T-helper 2 cell treated with Interferon-gamma antibody and Interleukin-4, amounts not matched to agents 100 ng/mL and 5 ng/mL, for 36 hours (primary cell): ENCODE results near the gene LDHB. TPM values are rescaled to one million over a fixed set of nuclear protein-coding genes. Genes with fewer than 3 reads are reported as not detected.
"Not testable (repeated sequence)": the region's sequence is repeated elsewhere in the genome, so short reads cannot be mapped to it uniquely, and the experiment has no call there.

Source experiments
- intact Hi-C: fragments of 100-400 bp; cut with micrococcal nuclease; formaldehyde crosslinking; loops from one replicate; pipeline ENCODE4 v1.15.1; 2023
- total RNA-seq: library from RNA; stranded (reverse); gene quantifications from 2 replicates; pipeline ENCODE4 v1.2.3, GENCODE V29; 2022

The LDHB gene
- total RNA-seq, 1 donor from 2014 or later = 1,307 TPM

- intact Hi-C loops = loop anchor here (1.0 to 10.0 kb wide), 3 partner anchors 43 to 430 kb away; partner anchors contain the start of genes CMAS and LDHB
These were observed 43.1 kb downstream of the LDHB start for GRCh38 chr12:21614506-21614905.

- intact Hi-C loops = loop anchor here (1.0 to 10.0 kb wide), 3 partner anchors 43 to 431 kb away; partner anchors contain the start of genes CMAS and LDHB
These were observed 43.7 kb downstream of the LDHB start for GRCh38 chr12:21613931-21614330.

DNA sequence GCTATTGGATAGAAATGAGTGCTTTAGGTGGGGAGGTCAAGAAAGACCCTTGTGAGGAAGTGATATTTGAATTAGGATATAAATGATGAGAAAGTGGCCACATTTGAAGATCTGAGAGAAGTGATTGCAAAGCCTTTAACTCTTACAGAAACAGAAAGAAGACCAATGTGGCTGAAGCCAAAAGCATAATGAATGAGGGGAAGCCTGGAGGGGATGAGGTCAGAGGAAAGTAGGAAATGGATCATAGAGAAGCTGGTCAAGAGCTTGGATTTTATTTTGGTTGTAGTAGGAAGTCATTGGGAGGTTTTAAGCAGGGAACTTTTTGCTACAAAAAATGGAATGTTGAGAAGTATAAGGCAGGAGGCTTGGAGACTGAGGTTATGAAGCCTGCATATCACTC lies 49.4 kb downstream of the LDHB start:
- intact Hi-C loops = no loop called here

- intact Hi-C loops = loop anchor here (1.0 kb wide), 1 partner anchor 73 kb away; no protein-coding TSS in a partner anchor
These were observed 49.9 kb downstream of the LDHB start for GRCh38 chr12:21607701-21608100.

GRCh38 chr12:21606175-21606574 lies 51.5 kb downstream of the LDHB start:
- intact Hi-C loops = no loop called here

DNA sequence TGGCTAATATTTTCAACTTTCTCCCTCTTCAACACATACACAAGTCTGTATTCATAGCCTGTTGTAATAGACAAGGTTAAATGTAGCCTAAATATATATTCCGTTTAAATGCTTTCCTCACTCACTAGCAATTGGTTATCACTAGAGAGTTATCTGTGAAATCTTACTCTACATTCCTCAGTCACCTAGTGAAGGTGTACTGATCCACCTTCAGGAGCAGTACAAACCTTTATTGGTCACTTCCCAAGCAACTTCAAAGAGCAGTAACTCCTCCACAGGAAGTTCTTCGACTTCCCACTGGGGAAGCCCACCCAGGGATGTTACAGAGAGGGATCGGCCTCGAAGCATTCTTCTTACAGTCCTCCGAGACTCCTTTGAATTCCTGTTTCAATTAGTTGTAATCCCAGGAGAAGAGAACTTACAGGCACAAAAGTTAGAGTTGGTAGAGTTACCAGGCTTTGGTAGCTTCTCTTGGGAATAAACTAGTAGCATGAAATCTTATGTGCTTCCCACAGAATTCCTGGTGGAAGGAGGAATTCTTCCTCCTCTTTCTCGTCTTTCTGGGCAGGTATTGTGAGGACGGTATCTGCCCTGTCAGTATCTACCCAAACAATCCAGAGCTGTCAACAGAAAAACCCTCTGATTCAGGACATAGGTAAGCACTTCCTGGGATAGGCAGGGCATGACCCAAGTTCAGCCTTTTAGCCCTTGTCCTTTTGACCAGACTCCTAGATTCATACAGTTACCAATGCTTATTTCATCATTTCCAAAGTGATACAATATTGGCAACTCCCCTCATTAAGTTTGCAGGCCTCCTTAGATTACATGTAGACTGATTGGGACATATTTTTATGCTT lies 53.2 kb downstream of the LDHB start, which contains the start of gene GYS2:
TSS of gene GYS2 (minus strand) at position 603 of the 857 bp plus-strand sequence. CDS start at position 348, 255 bp downstream.
- intact Hi-C loops = no loop called here

- intact Hi-C loops = no loop called here
These were observed 54.9 kb downstream of the LDHB start for GRCh38 chr12:21602774-21603173.

- intact Hi-C loops = no loop called here
These were observed 57.4 kb downstream of the LDHB start for GRCh38 chr12:21600196-21600595.

- intact Hi-C loops = no loop called here
These were observed 58.3 kb downstream of the LDHB start for GRCh38 chr12:21599143-21599999.

GRCh38 chr12:21598651-21599050 lies 59.0 kb downstream of the LDHB start:
- intact Hi-C loops = no loop called here

DNA sequence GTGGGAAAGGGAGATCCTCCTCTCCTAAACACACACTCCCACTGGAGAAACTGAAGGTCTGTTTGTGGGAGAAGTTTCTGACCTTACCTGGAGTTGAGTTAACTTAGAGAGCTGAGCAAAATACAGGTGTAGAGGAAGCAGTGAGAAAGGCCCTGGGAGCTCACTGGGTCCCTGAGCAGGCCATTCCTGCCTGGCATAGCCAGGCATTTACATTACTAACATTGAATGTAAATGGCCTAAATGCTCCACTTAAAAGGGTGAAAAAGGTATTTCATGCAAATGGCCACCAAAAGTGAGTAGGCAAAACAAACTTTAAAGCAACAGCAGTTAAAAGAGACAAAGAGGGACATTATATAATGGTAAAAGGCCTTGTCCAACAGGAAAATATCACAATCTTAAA lies 62.3 kb downstream of the LDHB start:
- intact Hi-C loops = not testable (repeated sequence)

DNA sequence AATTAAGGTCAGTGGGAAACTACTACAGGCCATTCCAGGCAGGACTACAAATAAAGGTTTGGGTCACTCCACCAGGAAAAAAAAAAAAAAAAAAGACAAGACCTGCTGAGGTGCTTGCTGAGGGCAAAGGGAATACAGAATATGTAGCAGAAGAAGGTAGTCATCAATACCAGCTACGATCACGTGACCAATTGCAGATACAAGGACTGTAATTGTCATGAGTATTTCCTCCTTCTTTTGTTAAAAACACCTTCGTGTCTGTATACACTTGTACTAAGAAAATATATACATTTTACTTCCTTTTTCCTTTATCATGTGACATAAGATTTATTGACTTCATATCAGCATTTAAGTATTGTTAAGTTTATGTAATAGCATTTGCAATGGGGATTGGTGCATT lies 72.2 kb downstream of the LDHB start:
- intact Hi-C loops = no loop called here

Other genes with a start within 250 kb of the LDHB start
- 32.3 and 34.4 TPM in 2 replicates for gene PYROXD1, start 220.2 kb downstream of the LDHB start, total RNA-seq
- gene RECQL, start 156.2 kb downstream of the LDHB start, total RNA-seq = 84.8 and 87.8 TPM in 2 replicates
- gene GOLT1B, start 156.1 kb downstream of the LDHB start, total RNA-seq = 41.4 and 44.5 TPM in 2 replicates
- gene SPX, start 131.5 kb downstream of the LDHB start, total RNA-seq = 0.52 and 1.1 TPM in 2 replicates
- gene GYS2, start 53.0 kb downstream of the LDHB start, total RNA-seq = 0.11 and 0.23 TPM in 2 replicates
- gene KCNJ8, start 116.9 kb upstream of the LDHB start, total RNA-seq = not detected in 2 replicates